22Rv1 (cell line): Measurements from ENCODE around the gene PARD3.

ENCODE experiments used
- ZFX ChIP-seq: fragments of 450-650 bp; IDR thresholded peaks from 2 replicates; pipeline ENCODE4 v1.6.1; 2017; ENCODE audit warnings: antibody characterized with exemption, borderline replicate concordance
- TF ChIP-seq, protein P1 (sequence below): fragments of 450-650 bp; IDR thresholded peaks from 2 replicates; pipeline ENCODE4 v1.5.1; 2017; ENCODE audit warnings: mild to moderate bottlenecking

DNA sequence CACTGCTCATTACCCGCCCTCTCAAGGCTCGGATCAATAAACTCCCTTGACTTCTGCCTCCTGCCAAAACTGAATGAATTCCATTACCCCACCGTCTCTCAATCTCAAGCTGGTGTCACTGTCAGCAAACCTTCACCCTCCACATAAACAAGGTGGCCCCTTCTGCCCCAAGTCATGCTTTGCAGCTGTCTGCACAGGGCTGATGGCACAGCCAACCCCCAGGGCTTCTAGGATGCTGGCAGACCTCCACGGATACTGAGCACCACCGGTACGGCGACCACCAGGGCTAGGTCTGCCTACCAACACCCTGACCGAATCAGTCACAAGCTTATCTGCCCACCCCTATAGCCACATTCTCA lies 46.1 kb downstream of the PARD3 start:
- TF ChIP-seq, protein P1, sequence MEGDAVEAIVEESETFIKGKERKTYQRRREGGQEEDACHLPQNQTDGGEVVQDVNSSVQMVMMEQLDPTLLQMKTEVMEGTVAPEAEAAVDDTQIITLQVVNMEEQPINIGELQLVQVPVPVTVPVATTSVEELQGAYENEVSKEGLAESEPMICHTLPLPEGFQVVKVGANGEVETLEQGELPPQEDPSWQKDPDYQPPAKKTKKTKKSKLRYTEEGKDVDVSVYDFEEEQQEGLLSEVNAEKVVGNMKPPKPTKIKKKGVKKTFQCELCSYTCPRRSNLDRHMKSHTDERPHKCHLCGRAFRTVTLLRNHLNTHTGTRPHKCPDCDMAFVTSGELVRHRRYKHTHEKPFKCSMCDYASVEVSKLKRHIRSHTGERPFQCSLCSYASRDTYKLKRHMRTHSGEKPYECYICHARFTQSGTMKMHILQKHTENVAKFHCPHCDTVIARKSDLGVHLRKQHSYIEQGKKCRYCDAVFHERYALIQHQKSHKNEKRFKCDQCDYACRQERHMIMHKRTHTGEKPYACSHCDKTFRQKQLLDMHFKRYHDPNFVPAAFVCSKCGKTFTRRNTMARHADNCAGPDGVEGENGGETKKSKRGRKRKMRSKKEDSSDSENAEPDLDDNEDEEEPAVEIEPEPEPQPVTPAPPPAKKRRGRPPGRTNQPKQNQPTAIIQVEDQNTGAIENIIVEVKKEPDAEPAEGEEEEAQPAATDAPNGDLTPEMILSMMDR, result no peak
- TF ChIP-seq ZFX, result no peak
